ENCODE results near the gene TLL1.

Gene TLL1

GRCh38 chr4:165874072-165874790, 1.2 kb downstream of the TLL1 start:
- Histone ChIP-seq H3K9me3 (ENCODE audit: insufficient read depth, low read length) (no peaks in the 10 kb centered on the region; the same call in none of the 2 replicates), H3K79me2 (ENCODE audit: low read length) (no peaks in the 10 kb centered on the region), H2AFZ (ENCODE audit: low read depth, low read length) (no peak overlapping the region), H4K20me1 (ENCODE audit: insufficient read depth, low read length) (no peaks in the 10 kb centered on the region), H3K4me1 (ENCODE audit: low read length) (peaks cover 7% of the 10 kb centered on the region), H3K36me3 (replicated peaks; ENCODE audit: low read depth, low read length) (no peaks in the 10 kb centered on the region), H3K27me3 (ENCODE audit: low read depth, low read length) (no peaks in the 10 kb centered on the region), H3K9ac (ENCODE audit: low read length) (no peak overlapping the region), H3K4me3 (ENCODE audit: low read length) (no peak overlapping the region), H3K27ac (ENCODE audit: low read length) (no peak overlapping the region), H3K4me2 (ENCODE audit: low read length) (no peak overlapping the region)
- TF ChIP-seq EZH2phosphoT487 (IDR thresholded peaks at IDR 0.05; ENCODE audit: low read depth) (no peak), CTCF (IDR thresholded peaks at IDR 0.05; ENCODE audit: low read depth, low read length) (no peak)

GRCh38 chr4:165874791-165875371, 1.8 kb downstream of the TLL1 start:
- H3K4me1 ChIP-seq (ENCODE audit: low read length): peaks cover 7% of the 10 kb centered on the region
- no peak overlapping the region for H3K4me3 ChIP-seq (ENCODE audit: low read length)
- no peaks in the 10 kb centered on the region for H3K79me2 ChIP-seq (ENCODE audit: low read length)
- TF ChIP-seq EZH2phosphoT487 (IDR thresholded peaks at IDR 0.05; ENCODE audit: low read depth): no peak
- H3K27me3 ChIP-seq (ENCODE audit: low read depth, low read length): no peaks in the 10 kb centered on the region
- H4K20me1 ChIP-seq (ENCODE audit: insufficient read depth, low read length): no peaks in the 10 kb centered on the region
- no peaks in the 10 kb centered on the region; the same call in none of the 2 replicates for H3K9me3 ChIP-seq (ENCODE audit: insufficient read depth, low read length)
- no peak overlapping the region for H3K27ac ChIP-seq (ENCODE audit: low read length)
- no peak overlapping the region for H3K9ac ChIP-seq (ENCODE audit: low read length)
- no peak overlapping the region for H3K4me2 ChIP-seq (ENCODE audit: low read length)
- H2AFZ ChIP-seq (ENCODE audit: low read depth, low read length): no peak overlapping the region
- no peaks in the 10 kb centered on the region for H3K36me3 ChIP-seq (replicated peaks; ENCODE audit: low read depth, low read length)

- Histone ChIP-seq H3K27ac (ENCODE audit: low read length) (no peak overlapping the region), H3K4me3 (ENCODE audit: low read length) (no peak overlapping the region), H3K4me2 (ENCODE audit: low read length) (no peak overlapping the region), H4K20me1 (ENCODE audit: insufficient read depth, low read length) (no peaks in the 10 kb centered on the region), H3K4me1 (ENCODE audit: low read length) (peaks cover 7% of the 10 kb centered on the region), H3K9me3 (ENCODE audit: insufficient read depth, low read length) (no peaks in the 10 kb centered on the region; the same call in none of the 2 replicates), H2AFZ (ENCODE audit: low read depth, low read length) (no peak overlapping the region), H3K9ac (ENCODE audit: low read length) (no peak overlapping the region), H3K36me3 (replicated peaks; ENCODE audit: low read depth, low read length) (no peaks in the 10 kb centered on the region), H3K27me3 (ENCODE audit: low read depth, low read length) (no peaks in the 10 kb centered on the region), H3K79me2 (ENCODE audit: low read length) (no peaks in the 10 kb centered on the region)
- no peak for TF ChIP-seq CTCF (IDR thresholded peaks at IDR 0.05; ENCODE audit: low read depth, low read length)
- no peak for TF ChIP-seq EZH2phosphoT487 (IDR thresholded peaks at IDR 0.05; ENCODE audit: low read depth)
Measured at GRCh38 chr4:165875446-165875845, 2.4 kb downstream of the TLL1 start.

GRCh38 chr4:165877286-165877685, 4.2 kb downstream of the TLL1 start:
- no peak overlapping the region for H2AFZ ChIP-seq (ENCODE audit: low read depth, low read length)
- H3K9ac ChIP-seq (ENCODE audit: low read length): no peak overlapping the region
- H3K4me1 ChIP-seq (ENCODE audit: low read length): no peaks in the 10 kb centered on the region
- no peaks in the 10 kb centered on the region for H3K79me2 ChIP-seq (ENCODE audit: low read length)
- no peak for TF ChIP-seq CTCF (IDR thresholded peaks at IDR 0.05; ENCODE audit: low read depth, low read length)
- TF ChIP-seq EZH2phosphoT487 (IDR thresholded peaks at IDR 0.05; ENCODE audit: low read depth): no peak
- no peaks in the 10 kb centered on the region; the same call in none of the 2 replicates for H3K9me3 ChIP-seq (ENCODE audit: insufficient read depth, low read length)
- no peak overlapping the region for H3K4me3 ChIP-seq (ENCODE audit: low read length)
- H3K36me3 ChIP-seq (replicated peaks; ENCODE audit: low read depth, low read length): no peaks in the 10 kb centered on the region
- H4K20me1 ChIP-seq (ENCODE audit: insufficient read depth, low read length): no peaks in the 10 kb centered on the region
- no peak overlapping the region for H3K27ac ChIP-seq (ENCODE audit: low read length)
- no peak overlapping the region for H3K4me2 ChIP-seq (ENCODE audit: low read length)
- no peaks in the 10 kb centered on the region for H3K27me3 ChIP-seq (ENCODE audit: low read depth, low read length)
